ENCODE measurements around the gene JOSD1.

JOSD1 gene

GRCh38 chr22:38700789-38701628, at the start of gene JOSD1:
Gene JOSD1, minus strand, starts transcription at chr22:38700943. Its CDS starts 956 bp downstream, at chr22:38699987.
- peak; percentile 90 to 93 (median 91) for DNase-seq

DNA sequence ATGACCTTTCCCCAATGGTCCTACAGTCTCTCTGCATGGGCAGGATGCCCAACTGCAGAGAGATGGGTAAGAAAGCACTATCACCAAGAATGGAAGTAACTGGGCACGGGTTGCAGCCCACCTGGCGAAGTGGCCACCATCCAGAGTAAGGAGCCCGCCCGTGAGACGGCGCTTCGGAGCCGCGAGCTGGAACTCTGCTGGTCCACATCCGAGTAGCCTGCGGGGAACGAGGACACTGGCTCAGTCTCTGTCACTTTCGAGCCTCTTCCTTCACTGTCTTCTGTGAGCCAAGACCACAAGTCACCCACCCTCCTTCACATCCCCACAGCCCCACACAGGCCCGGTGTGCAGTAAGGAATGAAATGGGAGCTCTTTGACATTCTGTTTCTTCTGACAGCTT, 49.4 kb upstream of the JOSD1 start:
- no peak for DNase-seq

DNA sequence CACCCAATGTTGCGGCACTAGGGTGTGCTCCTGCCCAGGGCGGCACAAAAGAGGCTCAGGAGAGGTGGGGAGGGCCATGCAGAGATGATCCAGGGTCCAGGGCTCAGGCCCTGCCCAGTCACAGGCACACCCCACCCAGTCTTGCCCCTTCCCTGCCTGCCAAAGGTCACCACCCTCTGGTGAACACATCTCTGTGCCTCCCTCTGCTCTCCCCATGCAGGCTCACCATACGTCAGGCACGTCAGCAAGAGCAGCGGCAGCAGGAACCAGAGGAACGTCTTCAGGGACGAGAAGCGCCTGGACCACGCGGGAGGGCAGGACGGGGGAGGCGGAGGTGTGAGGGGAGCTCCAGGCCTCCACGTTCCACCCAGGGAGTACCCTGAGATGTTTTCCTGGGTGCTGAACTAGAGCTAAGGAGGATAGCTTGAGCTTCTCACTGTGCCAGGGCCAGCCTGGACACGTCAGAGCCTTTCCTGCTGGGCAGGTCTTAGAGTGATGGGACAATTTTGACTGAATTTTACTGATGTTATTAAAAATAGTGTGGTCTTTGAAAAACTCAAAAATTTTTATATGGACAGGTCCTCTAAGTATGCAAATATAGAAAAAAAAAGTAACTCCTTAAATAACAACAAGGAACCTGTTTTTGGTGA, 47.9 kb upstream of the JOSD1 start:
- DNase-seq = no peak

GRCh38 chr22:38745676-38746460, 45.1 kb upstream of the JOSD1 start:
- peak in 2 of 3 experiments; percentile 3 to 38 for DNase-seq

DNA sequence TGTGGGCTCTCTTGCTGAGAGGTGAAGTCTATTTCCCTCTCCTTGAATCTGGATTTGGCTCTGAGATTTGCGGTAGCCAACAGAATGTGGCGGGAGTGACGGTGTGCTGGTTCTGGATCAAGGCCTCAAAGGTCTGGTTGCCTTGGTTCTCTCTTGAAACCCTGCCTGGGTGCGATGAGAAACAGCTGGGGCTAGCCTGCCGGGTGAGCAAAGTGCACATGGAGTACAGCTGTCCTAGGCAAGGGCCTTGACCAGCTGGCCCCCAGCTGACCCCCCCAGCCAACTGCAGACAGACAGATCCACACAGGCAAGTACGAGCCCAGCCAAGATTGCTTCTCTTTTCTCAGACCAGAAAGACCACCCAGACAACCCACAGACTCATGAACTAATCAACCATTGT, 44.2 kb upstream of the JOSD1 start:
- no peak for DNase-seq

GRCh38 chr22:38742176-38742942, 41.6 kb upstream of the JOSD1 start:
- DNase-seq = no peak

DNA sequence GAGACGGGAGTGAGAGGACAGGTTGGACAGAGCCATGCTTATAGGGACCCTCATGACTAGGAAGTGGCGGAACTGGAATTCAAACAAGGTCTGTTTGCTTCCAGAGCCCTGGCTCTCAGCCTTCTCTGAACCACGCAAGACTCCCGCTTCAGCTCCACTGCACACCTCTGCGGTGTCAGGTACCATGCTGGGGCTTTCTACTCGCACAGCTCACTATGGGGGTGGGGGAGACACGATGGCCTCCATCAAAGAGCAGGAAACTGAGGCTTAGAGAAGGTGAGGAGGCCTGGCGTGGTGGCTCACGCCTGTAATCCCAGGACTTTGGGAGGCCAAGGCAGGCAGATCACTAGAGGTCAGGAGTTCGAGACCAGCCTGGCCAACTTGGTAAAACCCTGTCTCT, 40.8 kb upstream of the JOSD1 start:
- no peak for DNase-seq

DNA sequence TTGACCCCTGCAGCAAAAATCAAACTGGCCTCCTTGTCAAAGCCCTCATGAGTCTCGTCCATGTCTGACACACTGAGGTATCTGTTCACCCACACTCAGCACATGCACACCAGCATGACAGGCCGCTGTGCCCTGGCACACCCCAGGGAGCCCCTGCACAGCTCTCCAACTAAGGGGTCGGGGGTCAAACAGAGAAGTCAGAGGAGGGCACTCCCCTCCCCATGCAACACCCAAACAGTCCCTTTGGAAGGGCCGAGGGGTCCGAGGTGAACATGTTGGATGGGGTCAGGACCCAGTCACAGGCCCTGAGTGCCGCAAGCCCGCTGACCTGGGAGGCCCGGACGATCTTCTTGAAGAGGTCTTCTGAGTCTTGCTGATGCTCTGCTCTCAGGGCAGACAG, 40.4 kb upstream of the JOSD1 start:
- DNase-seq = no peak

- DNase-seq = no peak
Measured at GRCh38 chr22:38740754-38741153, 40.0 kb upstream of the JOSD1 start.

DNA sequence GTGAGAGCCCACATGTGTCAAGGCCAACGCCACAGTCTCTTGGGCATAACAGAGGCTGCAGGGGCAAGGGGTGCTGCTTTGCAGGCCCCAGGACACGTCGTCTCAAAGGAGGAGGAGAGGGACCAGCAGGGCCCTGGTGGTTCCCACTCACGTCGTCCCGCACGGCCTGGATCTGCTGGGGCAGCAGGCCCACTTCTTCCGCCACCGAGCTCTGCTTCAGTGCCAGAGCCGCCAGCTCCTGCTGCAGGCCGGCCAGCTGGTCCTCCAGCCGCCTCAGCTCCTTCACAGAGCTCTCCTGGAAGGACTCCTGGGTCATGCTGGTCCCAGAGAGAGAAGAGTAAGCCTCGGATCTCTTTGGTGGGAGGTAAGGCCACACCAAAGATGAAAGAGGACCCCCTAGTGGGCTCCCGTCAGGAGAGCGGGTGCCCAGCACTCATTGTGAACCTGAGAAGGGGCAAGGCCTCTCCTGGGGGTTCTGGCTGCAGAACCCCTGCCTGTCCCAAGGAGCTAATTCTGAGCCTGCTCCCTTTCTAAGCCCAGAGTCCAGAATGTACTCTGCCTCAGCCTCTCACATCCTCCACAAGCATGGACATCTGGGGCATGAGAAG, 39.5 kb upstream of the JOSD1 start:
- no peak for DNase-seq

DNA sequence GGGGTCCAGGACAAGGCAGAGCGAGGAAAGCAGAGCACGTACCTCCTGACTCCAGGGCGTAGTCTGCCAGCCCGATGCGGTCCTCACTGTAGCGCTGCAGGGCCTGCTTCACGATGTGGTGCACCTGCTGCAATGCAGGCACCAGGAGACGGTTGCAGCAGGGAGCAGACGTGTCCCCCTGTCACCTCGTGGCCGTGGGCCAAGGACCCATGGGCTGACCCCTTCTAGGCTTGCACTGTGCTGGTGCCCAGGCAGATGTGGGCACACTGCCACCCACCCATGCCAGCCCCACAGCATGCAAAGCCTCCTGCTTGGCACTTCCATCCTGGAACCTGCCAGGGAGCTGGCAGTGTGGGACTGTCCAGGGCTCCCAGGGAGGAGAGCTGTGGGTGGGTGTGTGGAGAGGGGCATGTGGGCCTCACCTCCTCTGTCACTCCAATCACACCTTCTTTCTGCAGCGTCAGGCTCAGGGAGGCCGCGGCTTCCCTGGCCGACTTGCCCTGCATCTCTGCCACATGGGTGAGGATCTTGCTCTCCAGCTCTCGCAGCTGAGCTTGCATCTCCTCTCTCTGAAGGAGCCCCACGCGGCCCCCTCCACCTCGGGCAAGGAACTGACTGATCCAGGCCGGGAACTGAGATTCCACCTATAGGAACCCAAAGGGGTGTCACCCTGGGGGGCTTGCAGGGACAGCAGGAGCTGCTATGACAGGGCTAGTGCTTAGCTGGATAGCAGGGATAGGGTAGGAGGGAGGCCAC, 38.7 kb upstream of the JOSD1 start:
- no peak for DNase-seq

DNA sequence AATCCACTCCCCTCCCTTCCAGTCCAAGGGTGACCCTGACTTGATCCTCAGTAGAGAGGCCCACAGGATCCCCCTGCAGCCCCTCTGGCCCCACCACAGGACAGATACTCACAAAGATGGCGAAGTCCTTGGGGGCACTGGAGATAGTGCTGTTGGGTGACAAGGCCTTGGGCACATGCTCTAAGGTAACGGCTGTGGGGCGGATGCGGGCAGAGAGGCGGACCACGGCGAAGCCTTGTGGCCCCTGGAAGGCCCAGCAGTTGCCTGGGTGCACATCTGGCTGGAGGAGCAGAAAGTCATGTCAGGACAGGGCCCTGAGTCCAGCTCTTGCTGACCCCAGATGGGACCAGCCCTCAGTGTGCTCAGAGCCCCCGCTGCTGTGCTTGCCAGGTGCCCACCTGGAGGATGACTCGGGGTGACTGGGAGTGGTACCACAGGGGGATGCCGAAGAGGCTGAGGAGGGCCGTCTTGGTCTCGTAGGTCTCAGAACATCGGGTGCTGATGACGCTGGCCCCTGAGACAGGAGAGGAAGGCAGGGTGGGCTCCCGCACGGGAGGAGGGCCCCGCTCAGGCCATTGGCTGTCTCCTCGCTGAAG, 37.8 kb upstream of the JOSD1 start:
- DNase-seq = no peak

DNA sequence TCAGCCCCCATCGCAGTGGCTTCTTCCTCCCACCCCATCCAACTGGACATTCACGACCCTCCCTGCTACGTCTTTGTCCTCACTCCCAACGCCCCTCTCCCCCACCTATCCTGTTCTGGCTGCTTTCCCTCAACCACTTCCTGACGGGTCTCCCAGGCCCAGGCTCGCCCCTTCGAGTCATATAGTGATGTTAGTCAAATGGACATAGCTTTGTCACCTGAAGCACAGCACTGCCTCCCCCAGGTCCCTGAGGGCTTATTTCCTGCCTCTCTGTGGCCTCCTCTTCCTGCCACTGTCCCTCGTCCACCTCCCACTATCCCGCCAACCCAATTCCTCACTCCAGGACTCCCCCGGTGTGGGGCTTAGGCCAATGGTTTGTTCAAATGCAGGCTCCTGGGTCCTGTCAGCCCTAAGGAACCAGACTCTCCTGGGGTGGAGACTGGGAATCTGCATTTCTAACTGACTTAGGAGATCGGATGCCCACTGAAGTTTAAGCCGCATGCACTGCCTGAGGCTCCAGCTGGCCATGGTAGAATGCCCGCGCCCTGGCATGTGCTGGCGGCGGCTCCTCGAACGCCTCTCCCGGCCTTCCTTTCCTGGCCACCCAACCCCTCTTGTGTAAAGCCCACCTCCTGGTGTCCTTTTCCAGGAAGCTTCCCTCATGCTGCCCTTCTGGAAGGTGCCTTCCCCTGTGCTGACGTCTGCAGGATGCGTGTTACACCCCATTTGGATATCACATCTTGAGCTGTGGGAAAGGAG, 36.7 kb upstream of the JOSD1 start:
- DNase-seq = no peak

DNA sequence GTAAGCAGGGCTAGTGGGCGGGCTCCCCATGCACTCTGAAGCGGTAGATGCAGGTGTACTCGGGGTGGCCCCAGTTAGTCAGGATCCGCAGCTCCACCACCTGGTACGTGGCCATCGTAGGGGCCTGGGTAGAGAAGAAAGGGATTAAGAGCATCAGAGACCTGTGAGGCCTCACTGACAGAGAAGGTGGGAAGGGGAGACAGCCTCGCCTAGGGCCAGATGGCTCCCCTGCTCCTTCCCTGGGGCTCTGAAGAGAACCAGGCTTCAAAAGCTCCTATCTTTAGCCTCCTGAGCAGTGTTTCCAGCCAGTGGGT, 35.5 kb upstream of the JOSD1 start:
- no peak for DNase-seq

- no peak for DNase-seq
Measured at GRCh38 chr22:38735465-38736256, 34.9 kb upstream of the JOSD1 start.

- DNase-seq = no peak
Measured at GRCh38 chr22:38735126-38735464, 34.4 kb upstream of the JOSD1 start.

DNA sequence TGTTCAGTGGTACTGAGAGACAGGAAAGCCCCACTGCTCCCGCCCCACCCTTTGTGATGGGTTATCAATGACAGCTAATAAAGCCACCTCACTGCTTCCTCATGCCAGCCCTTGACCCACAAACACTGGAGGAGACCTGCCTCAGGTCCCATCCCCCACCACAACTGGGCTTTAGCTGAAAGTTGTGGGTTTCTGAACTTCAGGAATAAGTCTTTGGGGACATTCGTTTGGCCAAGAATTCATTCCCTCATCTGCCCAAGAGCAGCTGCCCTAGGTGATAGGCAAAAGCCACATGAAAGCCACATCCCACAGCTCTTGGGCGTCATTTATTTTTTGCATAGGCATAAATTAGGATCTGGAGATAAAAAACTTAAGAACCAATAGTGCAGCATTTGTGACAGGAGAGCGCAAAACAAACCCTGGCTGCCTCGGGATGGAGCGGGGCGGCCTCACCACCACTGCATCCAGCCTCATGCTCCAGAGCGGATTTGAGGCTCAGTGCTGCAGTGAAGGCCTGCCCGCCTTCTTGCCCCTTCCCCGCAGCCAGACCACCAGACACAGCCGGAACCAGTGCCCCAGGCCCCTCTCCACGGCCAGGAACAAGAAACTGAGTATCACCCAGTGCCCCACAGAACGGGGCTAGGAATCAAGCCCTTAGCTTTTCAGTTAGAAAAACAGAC, 33.8 kb upstream of the JOSD1 start:
- no peak for DNase-seq

- peak in 2 of 3 experiments; percentile 2 to 26 for DNase-seq
Measured at GRCh38 chr22:38733724-38734381, 33.1 kb upstream of the JOSD1 start.

DNA sequence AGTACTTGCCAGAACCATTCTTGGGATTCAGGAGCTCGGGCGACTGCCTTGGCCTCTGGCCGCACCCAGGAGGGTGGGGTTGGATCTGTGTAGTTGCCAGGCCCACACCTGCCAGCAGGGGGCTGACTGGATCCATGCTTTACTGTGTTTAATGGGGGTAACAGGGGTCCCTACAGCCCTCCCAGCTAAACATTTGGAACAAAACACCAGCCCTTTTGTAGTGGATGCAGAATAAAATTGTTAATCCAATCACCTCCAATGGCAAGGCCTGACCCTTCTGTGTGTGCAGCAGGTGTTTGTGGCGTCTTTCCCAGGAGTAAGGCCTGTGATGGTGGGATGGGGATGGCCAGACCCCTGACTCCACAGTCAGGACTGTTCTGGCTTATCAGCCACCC, 32.6 kb upstream of the JOSD1 start:
- DNase-seq = peak; percentile 4 to 10 (median 6)
